GM18951 (cell line): Measurements from ENCODE around the gene DDN.

ENCODE experiments used
- POLR2A ChIP-seq: IDR thresholded peaks from 4 replicates; pipeline ENCODE4 v1.6.1; 2011; ENCODE audit warnings: mild to moderate bottlenecking; ENCODE audit not compliant: insufficient read length, insufficient read depth; ENCODE audit errors: extremely low read depth
- in situ Hi-C: fragments of 300-500 bp; cut with MboI; formaldehyde crosslinking; loops from one replicate; pipeline ENCODE4 v1.12.0; 2022; ENCODE audit warnings: low sequenced_read_pairs, mixed read lengths, inconsistent platforms; ENCODE audit not compliant: unreplicated experiment

Gene DDN

GRCh38 chr12:48954841-48955501 lies 44.2 kb downstream of the DDN start:
- in situ Hi-C loops, result no loop called here
- no peak for TF ChIP-seq POLR2A

GRCh38 chr12:48954061-48954460 lies 45.1 kb downstream of the DDN start:
- TF ChIP-seq POLR2A, result no peak
- in situ Hi-C loops, result no loop called here

GRCh38 chr12:48952691-48953090 lies 46.5 kb downstream of the DDN start:
- in situ Hi-C loops, result no loop called here
- TF ChIP-seq POLR2A, result no peak

- no peak for TF ChIP-seq POLR2A
Measured at GRCh38 chr12:48947727-48948126, 51.4 kb downstream of the DDN start.

GRCh38 chr12:48946943-48947342 lies 52.2 kb downstream of the DDN start:
- TF ChIP-seq POLR2A, result no peak
- in situ Hi-C loops, result no loop called here

More at GRCh38 chr12:48947727-48948126, 51.4 kb downstream of the DDN start:
- in situ Hi-C loops, result no loop called here

GRCh38 chr12:48946205-48946604 lies 53.0 kb downstream of the DDN start:
- in situ Hi-C loops, result no loop called here
- no peak for TF ChIP-seq POLR2A
